Measurements from ENCODE around the gene SIX5.

The SIX5 gene

GRCh38 chr19:45814851-45815480, 45.9 kb upstream of the SIX5 start, which contains the start of gene RSPH6A:
Gene RSPH6A, minus strand, starts transcription at chr19:45815308. Its CDS starts 132 bp downstream, at chr19:45815176.
- DNase-seq: peak; percentile 16
- Histone ChIP-seq H3K4me3 (ENCODE audit: low read depth, low read length) (no peak within 1 kb of the TSS), H3K4me1 (no peaks in the 10 kb centered on the region; the same call in 1 of the 2 replicates), H3K36me3 (no peaks in the 10 kb centered on the region), H3K9me3 (no peaks in the 10 kb centered on the region), H3K27me3 (no peaks in the 10 kb centered on the region)
- no peak for TF ChIP-seq CTCF (IDR thresholded peaks at IDR 0.05; ENCODE audit: low read depth, low read length)

GRCh38 chr19:45814166-45814780, 45.2 kb upstream of the SIX5 start:
- no peaks in the 10 kb centered on the region; the same call in 1 of the 2 replicates for H3K4me1 ChIP-seq
- H3K9me3 ChIP-seq: no peaks in the 10 kb centered on the region
- H3K4me3 ChIP-seq (ENCODE audit: low read depth, low read length): no peak overlapping the region
- no peaks in the 10 kb centered on the region for H3K36me3 ChIP-seq
- TF ChIP-seq CTCF (IDR thresholded peaks at IDR 0.05; ENCODE audit: low read depth, low read length): no peak
- no peak for DNase-seq
- H3K27me3 ChIP-seq: no peaks in the 10 kb centered on the region

- TF ChIP-seq CTCF (IDR thresholded peaks at IDR 0.05; ENCODE audit: low read depth, low read length): no peak
- Histone ChIP-seq H3K27me3 (no peaks in the 10 kb centered on the region), H3K4me3 (ENCODE audit: low read depth, low read length) (no peak overlapping the region), H3K9me3 (no peaks in the 10 kb centered on the region), H3K36me3 (no peaks in the 10 kb centered on the region), H3K4me1 (no peaks in the 10 kb centered on the region; the same call in 1 of the 2 replicates)
- no peak for DNase-seq
These were observed 43.2 kb upstream of the SIX5 start for GRCh38 chr19:45812297-45812696.

GRCh38 chr19:45809643-45810159, 40.6 kb upstream of the SIX5 start:
- no peak for TF ChIP-seq CTCF (IDR thresholded peaks at IDR 0.05; ENCODE audit: low read depth, low read length)
- H3K27me3 ChIP-seq: no peaks in the 10 kb centered on the region
- no peaks in the 10 kb centered on the region; the same call in 1 of the 2 replicates for H3K4me1 ChIP-seq
- H3K9me3 ChIP-seq: no peaks in the 10 kb centered on the region
- DNase-seq: no peak
- no peaks in the 10 kb centered on the region for H3K36me3 ChIP-seq
- H3K4me3 ChIP-seq (ENCODE audit: low read depth, low read length): no peak overlapping the region

GRCh38 chr19:45805719-45806118, 36.7 kb upstream of the SIX5 start:
- Histone ChIP-seq H3K9me3 (no peaks in the 10 kb centered on the region), H3K27me3 (no peaks in the 10 kb centered on the region), H3K4me3 (ENCODE audit: low read depth, low read length) (no peak overlapping the region), H3K36me3 (no peaks in the 10 kb centered on the region), H3K4me1 (no peaks in the 10 kb centered on the region; the same call in 1 of the 2 replicates)
- no peak for DNase-seq
- TF ChIP-seq CTCF (IDR thresholded peaks at IDR 0.05; ENCODE audit: low read depth, low read length): no peak

- Histone ChIP-seq H3K36me3 (no peaks in the 10 kb centered on the region), H3K4me3 (ENCODE audit: low read depth, low read length) (no peak overlapping the region), H3K27me3 (no peaks in the 10 kb centered on the region), H3K9me3 (no peaks in the 10 kb centered on the region), H3K4me1 (no peaks in the 10 kb centered on the region; the same call in 1 of the 2 replicates)
- no peak for DNase-seq
- TF ChIP-seq CTCF (IDR thresholded peaks at IDR 0.05; ENCODE audit: low read depth, low read length): no peak
These were observed 35.8 kb upstream of the SIX5 start for GRCh38 chr19:45804959-45805230.

All from BE2C (cell line).